CD4-positive, alpha-beta memory T cell (primary cell): ENCODE measurements around the gene PLCG2. TPM values are rescaled to one million over a fixed set of nuclear protein-coding genes. Genes with fewer than 3 reads are reported as not detected.

Source experiments
- CTCF ChIA-PET: fragments of 350-600 bp; sonication (Branson Sonifier 250); formaldehyde crosslinking; loops from one replicate; lab custom pipeline; 2021; ENCODE audit warnings: inconsistent platforms; ENCODE audit not compliant: partially characterized antibody; lab: Charles Lee
- POLR2A ChIA-PET: fragments of 350-600 bp; sonication (Branson Sonifier 250); formaldehyde crosslinking; loops from one replicate; lab custom pipeline; 2021; ENCODE audit not compliant: partially characterized antibody; lab: Charles Lee
- DNase-seq, 5 donors: peaks; one replicate each; pipeline versions ENCODE4 v3.0.0 to v3.0.0-alpha.2; 2020 to 2022; ENCODE audit warnings: mixed read lengths in 1 of 5
- H3K27ac ChIP-seq: one replicate; pipeline ENCODE4 v1.7.0; 2013; ENCODE audit warnings: low read depth, low read length
- H3K27me3 ChIP-seq: 2 replicates; pipeline ENCODE4 v1.7.0; 2013; ENCODE audit warnings: mild to moderate bottlenecking, low read length, moderate library complexity; ENCODE audit not compliant: insufficient read depth
- H3K36me3 ChIP-seq: 2 replicates; pipeline ENCODE4 v1.7.0; 2013; ENCODE audit warnings: mild to moderate bottlenecking, low read length, moderate library complexity; ENCODE audit not compliant: insufficient read depth
- H3K4me1 ChIP-seq: 2 replicates; pipeline ENCODE4 v1.7.0; 2013; ENCODE audit warnings: mild to moderate bottlenecking, low read length, moderate library complexity; ENCODE audit not compliant: insufficient read depth
- H3K4me3 ChIP-seq, 2 donors: one replicate each; pipeline ENCODE4 v1.7.0; 2013; ENCODE audit warnings: low read length in 2 of 2, mild to moderate bottlenecking in 1 of 2
- H3K9me3 ChIP-seq, 2 donors: one replicate each; pipeline ENCODE4 v1.7.0; 2013; ENCODE audit warnings: low read length in 2 of 2, control low read depth in 1 of 2; ENCODE audit not compliant: control insufficient read depth in 1 of 2
- H3K27ac Mint-ChIP-seq, 7 donors: one replicate each; pipeline ENCODE4 v1.8.0; 2020 to 2021; ENCODE audit warnings: mixed read lengths in 7 of 7, mild to moderate bottlenecking in 6 of 7, inconsistent platforms in 3 of 7, moderate library complexity in 3 of 7
- H3K27me3 Mint-ChIP-seq, 2 donors: one replicate each; pipeline ENCODE4 v1.8.0; 2020 to 2021; ENCODE audit warnings: mixed read lengths in 2 of 2
- H3K36me3 Mint-ChIP-seq, 2 donors: one replicate each; pipeline ENCODE4 v1.8.0; 2020 to 2021; ENCODE audit warnings: mixed read lengths in 2 of 2, inconsistent platforms in 1 of 2, mild to moderate bottlenecking in 1 of 2
- H3K4me1 Mint-ChIP-seq, 4 donors: one replicate each; pipeline ENCODE4 v1.8.0; 2020 to 2021; ENCODE audit warnings: mixed read lengths in 4 of 4, mild to moderate bottlenecking in 1 of 4
- H3K4me3 Mint-ChIP-seq, 8 donors: one replicate each; pipeline ENCODE4 v1.8.0; 2020 to 2021; ENCODE audit warnings: mixed read lengths in 8 of 8, mild to moderate bottlenecking in 7 of 8, moderate library complexity in 6 of 8, inconsistent platforms in 3 of 8
- H3K9me3 Mint-ChIP-seq, 8 donors: one replicate each; pipeline ENCODE4 v1.8.0; 2020 to 2021; ENCODE audit warnings: mixed read lengths in 8 of 8, mild to moderate bottlenecking in 5 of 8, inconsistent platforms in 3 of 8, moderate library complexity in 1 of 8
- intact Hi-C: fragments of 100-400 bp; cut with micrococcal nuclease; formaldehyde crosslinking; loops from one replicate; pipeline ENCODE4 v1.15.1; 2023
- polyA plus RNA-seq, 2 donors: library from polyadenylated mRNA; unstranded; fragments of 300-500 nt; fragmentation: Illumina TruSeq; gene quantifications; one replicate each; pipeline ENCODE4 v1.2.3, GENCODE V29; 2021
- total RNA-seq, 2 experiments: library from RNA; stranded (reverse); gene quantifications; one replicate each; pipeline ENCODE4 v1.2.3, GENCODE V29; 2021

PLCG2 gene
- total and polyA plus RNA-seq, 4 experiments from 2014 or later: 0.63 to 2.4 (median 2.1) TPM

- no peak overlapping the region for H3K4me3 ChIP-seq
- H3K9me3 ChIP-seq: no peaks in the 10 kb centered on the region
- no peaks in the 10 kb centered on the region for H3K36me3 Mint-ChIP-seq
- no peaks in the 10 kb centered on the region for H3K9me3 Mint-ChIP-seq
- H3K27ac Mint-ChIP-seq: no peak overlapping the region
- CTCF ChIA-PET: interaction anchor here (0.5 kb wide), 1 partner anchor 144 kb away, joined by 4 read pairs; no protein-coding TSS in a partner anchor
- POLR2A ChIA-PET: no interaction called here
- H3K4me1 ChIP-seq: no peaks in the 10 kb centered on the region
- no peaks in the 10 kb centered on the region for H3K27me3 ChIP-seq
- peaks cover 0 to 1% (median under 1%) of the 10 kb centered on the region in 4 donors for H3K4me1 Mint-ChIP-seq
- no peaks in the 10 kb centered on the region for H3K36me3 ChIP-seq
- H3K27ac ChIP-seq: no peak overlapping the region
- no peak overlapping the region for H3K4me3 Mint-ChIP-seq
- no peak for DNase-seq
- intact Hi-C loops: no loop called here
- H3K27me3 Mint-ChIP-seq: peaks cover 0 to 2% of the 10 kb centered on the region in 2 donors
Measured at GRCh38 chr16:81823111-81823510, 44.0 kb downstream of the PLCG2 start.

DNA sequence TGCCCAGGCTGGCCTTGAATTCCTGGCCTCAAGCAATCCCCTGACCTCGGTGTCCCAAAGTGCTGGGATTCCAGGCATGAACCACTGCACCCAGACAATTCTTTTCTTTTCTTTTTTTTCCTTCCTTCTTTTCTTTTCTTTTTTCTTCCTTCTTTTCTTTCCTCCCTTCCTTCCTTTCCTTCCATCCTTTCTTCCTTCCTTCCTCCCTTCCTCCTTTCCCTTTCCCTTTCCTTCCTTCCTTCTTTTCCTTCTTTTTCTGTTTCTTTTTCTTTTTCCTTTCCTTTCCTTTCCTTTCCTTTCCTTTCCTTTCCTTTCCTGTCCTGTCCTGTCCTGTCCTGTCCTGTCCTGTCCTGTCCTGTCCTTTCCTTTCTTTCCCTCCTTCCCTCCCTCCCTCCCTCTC is 44.6 kb downstream of the PLCG2 start:
- H3K9me3 ChIP-seq: no peaks in the 10 kb centered on the region
- H3K4me1 Mint-ChIP-seq: no peaks in the 10 kb centered on the region
- intact Hi-C loops: no loop called here
- no peaks in the 10 kb centered on the region for H3K27me3 ChIP-seq
- no peaks in the 10 kb centered on the region for H3K9me3 Mint-ChIP-seq
- H3K27ac Mint-ChIP-seq: peak overlapping the region in 1 of 7 donors; percentile 82
- ChIA-PET POLR2A (no interaction called here), CTCF (interaction anchor here (0.5 kb wide), 1 partner anchor 143 kb away, joined by 4 read pairs; no protein-coding TSS in a partner anchor)
- H3K4me3 ChIP-seq: no peak overlapping the region
- H3K27ac ChIP-seq: no peak overlapping the region
- H3K4me1 ChIP-seq: no peaks in the 10 kb centered on the region
- H3K4me3 Mint-ChIP-seq: no peak overlapping the region
- no peak for DNase-seq
- peaks cover 0 to 2% of the 10 kb centered on the region in 2 donors for H3K27me3 Mint-ChIP-seq
- H3K36me3 ChIP-seq: no peaks in the 10 kb centered on the region
- no peaks in the 10 kb centered on the region for H3K36me3 Mint-ChIP-seq

DNA sequence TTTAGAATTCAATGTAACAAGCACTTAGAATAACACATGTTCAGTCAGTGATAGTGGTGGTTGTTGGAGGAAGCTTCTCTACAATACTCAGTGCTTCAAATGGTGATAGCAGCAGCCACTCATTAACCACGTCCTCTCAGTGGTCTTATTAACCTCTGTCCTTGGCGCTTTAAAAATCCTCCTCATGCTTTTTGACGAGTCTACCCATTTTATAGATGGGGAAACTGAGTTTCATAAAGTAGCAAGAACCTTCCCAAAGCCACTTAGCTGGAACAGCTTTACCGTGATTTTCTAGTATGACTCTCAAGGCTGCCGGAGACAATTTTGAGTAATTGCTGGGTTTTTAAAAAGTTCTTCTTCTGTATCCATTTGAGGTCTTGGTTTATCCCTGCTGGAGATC is 47.4 kb downstream of the PLCG2 start:
- Mint-ChIP-seq H3K4me1 (peaks cover 0 to 4% (median 0%) of the 10 kb centered on the region in 4 donors), H3K9me3 (no peaks in the 10 kb centered on the region), H3K4me3 (no peak overlapping the region), H3K27ac (no peak overlapping the region), H3K36me3 (no peaks in the 10 kb centered on the region), H3K27me3 (no peaks in the 10 kb centered on the region)
- no peak overlapping the region for H3K4me3 ChIP-seq
- H3K4me1 ChIP-seq: peaks cover 2% of the 10 kb centered on the region
- H3K36me3 ChIP-seq: no peaks in the 10 kb centered on the region
- no peak overlapping the region for H3K27ac ChIP-seq
- H3K9me3 ChIP-seq: no peaks in the 10 kb centered on the region
- POLR2A ChIA-PET: no interaction called here
- intact Hi-C loops: no loop called here
- DNase-seq: no peak
- CTCF ChIA-PET: interaction anchor here (0.7 kb wide), 1 partner anchor 30 kb away, joined by 3 read pairs; no protein-coding TSS in a partner anchor
- no peaks in the 10 kb centered on the region for H3K27me3 ChIP-seq

- no peak overlapping the region for H3K4me3 Mint-ChIP-seq
- H3K27ac ChIP-seq: no peak overlapping the region
- no peak overlapping the region for H3K27ac Mint-ChIP-seq
Measured at GRCh38 chr16:81830845-81831540, 51.9 kb downstream of the PLCG2 start.

DNA sequence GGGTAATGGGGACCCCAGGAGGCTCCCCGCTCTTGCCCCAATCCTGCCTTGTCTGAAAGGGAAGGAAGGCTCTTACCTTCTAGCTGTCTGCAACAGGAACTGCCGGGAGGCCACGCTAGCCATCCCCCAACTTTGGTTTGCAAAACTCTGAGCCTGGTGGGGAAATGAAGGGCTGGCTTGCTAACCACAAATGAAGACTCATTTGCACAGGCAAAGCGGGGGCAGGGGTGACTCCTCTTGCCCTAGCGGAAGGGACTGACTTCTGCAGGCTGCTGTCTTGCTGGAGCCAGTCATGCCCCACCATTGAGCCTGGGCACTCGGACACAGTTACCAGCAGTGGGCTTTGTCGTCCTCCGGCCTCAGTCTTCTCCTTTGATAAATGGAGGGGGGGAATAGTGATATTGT is 52.6 kb downstream of the PLCG2 start:
- ChIA-PET CTCF (no interaction called here), POLR2A (no interaction called here)
- peak overlapping the region in 1 of 7 donors; percentile 74 for H3K27ac Mint-ChIP-seq
- DNase-seq: no peak
- Histone ChIP-seq H3K27me3 (no peaks in the 10 kb centered on the region), H3K36me3 (no peaks in the 10 kb centered on the region), H3K9me3 (no peaks in the 10 kb centered on the region), H3K4me3 (no peak overlapping the region), H3K27ac (no peak overlapping the region), H3K4me1 (peaks cover 8% of the 10 kb centered on the region)
- intact Hi-C loops: no loop called here
- no peaks in the 10 kb centered on the region for H3K9me3 Mint-ChIP-seq
- H3K4me3 Mint-ChIP-seq: no peak overlapping the region
- H3K27me3 Mint-ChIP-seq: no peaks in the 10 kb centered on the region
- peaks cover 4 to 10% (median 7%) of the 10 kb centered on the region in 4 donors for H3K4me1 Mint-ChIP-seq
- no peaks in the 10 kb centered on the region for H3K36me3 Mint-ChIP-seq

More at GRCh38 chr16:81830845-81831540, 51.9 kb downstream of the PLCG2 start:
- POLR2A ChIA-PET: no interaction called here
- Mint-ChIP-seq H3K27me3 (no peaks in the 10 kb centered on the region), H3K36me3 (no peaks in the 10 kb centered on the region), H3K9me3 (no peaks in the 10 kb centered on the region), H3K4me1 (peaks cover 4 to 10% (median 7%) of the 10 kb centered on the region in 4 donors)
- intact Hi-C loops: no loop called here
- Histone ChIP-seq H3K4me1 (peaks cover 8% of the 10 kb centered on the region), H3K27me3 (no peaks in the 10 kb centered on the region), H3K4me3 (no peak overlapping the region), H3K9me3 (no peaks in the 10 kb centered on the region), H3K36me3 (no peaks in the 10 kb centered on the region)
- CTCF ChIA-PET: no interaction called here
- DNase-seq: no peak

DNA sequence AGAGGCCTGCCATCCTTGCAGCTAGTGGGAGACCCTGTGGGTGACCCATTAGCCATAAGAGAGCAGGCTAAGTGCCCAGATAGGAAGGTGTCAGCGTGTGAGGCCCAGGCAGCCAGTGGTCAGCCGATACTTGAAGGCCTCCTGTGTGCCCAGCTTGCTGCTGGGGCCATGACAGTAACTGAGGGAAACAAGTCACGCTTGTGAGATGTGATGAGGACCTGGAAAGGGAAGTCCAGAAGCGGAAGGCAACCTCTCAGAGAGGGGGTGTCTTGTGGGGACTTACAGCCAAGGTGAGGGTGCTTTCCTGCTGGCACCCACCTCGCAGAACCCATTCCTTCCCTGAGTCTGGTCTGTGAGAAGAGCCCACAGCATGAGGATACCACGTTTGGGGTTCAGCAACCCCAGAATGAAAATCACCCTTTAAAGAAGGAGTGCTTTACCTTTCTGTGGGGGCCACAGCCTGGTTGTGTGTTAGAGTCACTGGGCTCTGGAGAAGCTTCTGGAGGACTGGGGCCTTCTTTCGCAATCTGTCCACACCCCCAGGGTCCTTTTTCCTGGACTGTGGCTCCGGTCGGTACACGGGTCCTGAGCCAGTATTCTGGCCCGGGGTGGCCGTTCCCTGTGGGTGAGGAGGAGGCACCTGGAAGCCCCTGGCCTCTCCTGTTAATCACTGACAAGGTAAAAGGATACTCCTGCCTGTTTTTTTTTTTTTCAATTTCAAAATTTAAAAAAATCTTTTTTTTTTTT is 53.9 kb downstream of the PLCG2 start:
- DNase-seq: no peak
- POLR2A ChIA-PET: no interaction called here
- Histone ChIP-seq H3K27me3 (no peaks in the 10 kb centered on the region), H3K27ac (no peak overlapping the region), H3K36me3 (no peaks in the 10 kb centered on the region), H3K4me1 (peaks cover 8% of the 10 kb centered on the region), H3K9me3 (no peaks in the 10 kb centered on the region), H3K4me3 (no peak overlapping the region)
- Mint-ChIP-seq H3K9me3 (no peaks in the 10 kb centered on the region), H3K4me1 (peaks cover 4 to 10% (median 7%) of the 10 kb centered on the region in 4 donors), H3K4me3 (no peak overlapping the region), H3K36me3 (no peaks in the 10 kb centered on the region), H3K27ac (no peak overlapping the region), H3K27me3 (no peaks in the 10 kb centered on the region)
- CTCF ChIA-PET: no interaction called here
- intact Hi-C loops: no loop called here

DNA sequence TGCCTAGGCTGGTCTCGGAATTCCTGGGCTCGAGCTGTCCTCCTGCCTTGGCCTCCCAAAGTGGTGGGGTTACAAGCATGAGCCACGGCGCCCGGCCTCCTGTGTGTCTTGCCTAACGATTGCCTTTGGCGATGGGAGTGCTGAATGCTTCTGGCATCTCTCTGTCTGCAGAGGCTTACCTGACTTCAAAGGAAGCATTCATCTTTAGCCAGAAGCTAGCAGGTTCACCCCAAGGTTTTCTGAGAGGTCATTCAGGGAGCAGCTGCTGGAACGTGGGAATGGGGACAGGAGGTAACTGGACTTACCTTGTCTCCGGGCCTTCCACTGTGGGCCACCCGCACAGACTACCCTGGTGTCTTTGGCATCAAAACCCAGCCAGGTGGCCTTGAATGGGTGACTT is 54.7 kb downstream of the PLCG2 start:
- no peak overlapping the region for H3K27ac Mint-ChIP-seq
- peaks cover 0 to 2% of the 10 kb centered on the region in 2 donors for H3K27me3 Mint-ChIP-seq
- Histone ChIP-seq H3K27me3 (no peaks in the 10 kb centered on the region), H3K27ac (no peak overlapping the region), H3K4me1 (peaks cover 8% of the 10 kb centered on the region), H3K36me3 (no peaks in the 10 kb centered on the region), H3K9me3 (no peaks in the 10 kb centered on the region), H3K4me3 (no peak overlapping the region)
- no peak overlapping the region for H3K4me3 Mint-ChIP-seq
- no peaks in the 10 kb centered on the region for H3K9me3 Mint-ChIP-seq
- no peaks in the 10 kb centered on the region for H3K36me3 Mint-ChIP-seq
- POLR2A ChIA-PET: no interaction called here
- DNase-seq: no peak
- CTCF ChIA-PET: no interaction called here
- intact Hi-C loops: no loop called here
- peaks cover 4 to 10% (median 7%) of the 10 kb centered on the region in 4 donors for H3K4me1 Mint-ChIP-seq
